NOMO-1 treated with DMSO at 0.1 percent for 48 hours (cell line): ENCODE data around the gene P2RY11.

ENCODE experiments used
- DNase-seq: peaks from one replicate; lab custom pipeline; 2025; ENCODE audit not compliant: unreplicated experiment; lab: John Stamatoyannopoulos, UW

Gene P2RY11

DNA sequence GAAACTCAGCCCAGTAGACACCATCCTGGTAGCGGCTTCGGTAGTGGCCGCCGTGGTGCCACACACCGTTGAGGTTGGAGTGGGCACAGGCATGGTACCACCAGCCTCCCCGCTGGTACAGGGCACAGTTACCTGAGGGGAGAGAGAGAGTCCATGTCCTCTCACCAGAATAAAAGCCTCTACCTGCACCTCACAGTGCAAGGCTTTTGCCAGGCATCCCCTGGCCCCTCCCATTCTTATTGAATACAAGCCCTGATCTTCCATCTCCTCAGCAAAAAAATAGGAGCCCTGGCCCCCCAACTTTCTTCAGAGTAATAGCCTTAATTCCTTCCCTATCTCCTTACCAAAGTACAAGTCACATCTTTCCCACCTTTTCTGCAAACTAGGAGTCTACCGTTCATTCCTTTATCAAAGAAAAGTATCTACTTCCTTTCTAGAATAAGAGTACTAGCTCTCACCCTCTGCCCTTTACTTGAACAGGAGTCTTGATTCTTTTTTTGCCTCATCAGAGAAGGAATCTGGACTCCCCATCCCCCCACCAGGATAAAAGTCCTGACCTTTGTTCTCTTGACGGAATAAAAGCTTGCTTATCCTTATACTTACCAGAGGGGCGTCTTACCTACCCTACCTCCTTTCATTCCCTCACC lies 18.7 kb upstream of the P2RY11 start:
- DNase-seq, result no peak

DNA sequence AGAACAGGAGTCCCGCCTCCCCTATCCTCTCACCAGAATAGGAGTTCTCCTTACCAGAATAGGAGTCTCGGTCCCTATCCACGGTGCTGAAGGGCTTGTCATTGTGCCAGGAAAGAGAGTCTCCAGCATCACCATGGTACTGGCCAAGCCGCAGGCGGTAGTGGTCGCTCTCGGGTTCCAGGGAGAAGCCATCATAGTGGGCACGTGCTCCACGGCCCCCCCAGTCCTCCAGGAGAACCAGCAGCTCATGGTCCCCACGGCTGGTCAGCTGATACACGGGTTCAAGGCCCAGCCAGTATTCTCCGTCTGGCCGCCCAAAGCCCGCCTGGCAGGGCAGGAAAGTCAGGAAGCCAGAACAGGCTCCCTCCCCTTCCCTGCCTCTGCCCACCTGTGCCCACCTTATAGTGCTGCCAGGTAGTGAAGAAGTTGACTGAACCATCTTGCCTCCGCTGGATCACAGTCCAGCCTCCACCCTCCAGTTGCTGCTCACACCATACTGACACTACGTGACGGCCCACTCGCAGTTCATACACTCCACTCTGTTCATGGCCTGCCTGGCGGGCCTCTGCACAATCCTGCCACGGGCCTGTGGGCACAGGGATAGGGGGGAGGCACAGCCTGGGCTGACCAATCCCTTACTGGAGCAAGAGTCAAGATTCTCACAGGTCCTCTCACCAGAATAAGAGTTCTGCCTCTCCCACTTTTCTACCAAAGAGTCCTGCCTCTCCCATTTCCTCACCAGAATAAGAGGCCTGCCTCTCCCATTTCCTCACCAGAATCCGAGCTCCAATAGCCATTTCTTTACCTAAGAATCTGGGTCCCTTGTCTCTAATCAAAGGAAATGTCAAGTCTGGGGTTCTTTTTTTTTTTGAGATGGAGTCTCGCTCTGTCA lies 18.0 kb upstream of the P2RY11 start:
- DNase-seq, result no peak

DNA sequence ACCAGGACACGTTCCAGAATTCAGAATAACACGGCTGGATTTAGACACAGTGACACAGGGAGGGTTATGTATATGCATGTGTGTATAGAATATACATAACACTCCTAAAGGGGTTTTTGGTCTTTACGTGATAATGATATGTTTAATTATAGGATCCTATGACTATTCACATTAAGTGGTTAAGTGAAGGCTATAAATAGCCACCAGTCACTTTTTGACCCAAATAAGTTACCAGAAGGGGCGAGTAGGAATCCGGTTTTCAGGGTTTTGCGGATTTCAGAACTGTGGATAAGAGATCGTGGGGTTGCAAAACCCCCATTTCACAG lies 15.9 kb upstream of the P2RY11 start:
- DNase-seq, result no peak

DNA sequence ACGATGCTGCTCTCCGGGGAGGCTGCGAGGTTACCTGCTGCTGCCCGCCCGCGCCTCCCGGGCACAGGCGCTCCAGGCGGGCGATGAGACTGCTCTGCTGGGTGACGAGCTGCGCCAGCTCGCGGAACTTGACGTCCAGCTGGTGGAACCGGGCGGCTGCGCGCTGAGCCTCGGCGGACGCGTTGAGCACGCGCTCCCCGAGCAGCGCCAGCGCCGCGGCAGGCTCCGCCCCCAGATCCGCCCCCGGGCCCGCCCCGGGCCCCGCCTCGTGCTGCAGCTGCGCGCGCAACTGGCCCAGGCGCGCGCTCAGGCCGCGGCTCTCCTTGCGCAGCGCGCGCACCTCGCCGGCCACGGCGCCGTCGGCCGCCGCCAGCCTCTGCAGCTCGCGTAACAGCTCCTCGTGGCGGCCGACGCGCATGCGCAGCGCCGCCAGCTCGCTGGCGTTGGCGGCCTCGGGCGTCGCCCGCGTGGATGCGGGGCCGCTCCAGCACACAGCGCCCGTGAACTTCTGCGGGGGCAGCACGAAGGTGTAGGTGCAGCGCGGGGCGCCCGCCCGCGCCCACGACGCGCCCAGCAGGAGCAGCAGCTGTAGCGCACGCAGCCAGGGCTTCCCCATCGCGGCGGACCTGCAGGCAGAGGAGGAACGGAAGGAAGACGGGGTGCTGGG lies 15.4 kb upstream of the P2RY11 start:
- peak; percentile 77 for DNase-seq

DNA sequence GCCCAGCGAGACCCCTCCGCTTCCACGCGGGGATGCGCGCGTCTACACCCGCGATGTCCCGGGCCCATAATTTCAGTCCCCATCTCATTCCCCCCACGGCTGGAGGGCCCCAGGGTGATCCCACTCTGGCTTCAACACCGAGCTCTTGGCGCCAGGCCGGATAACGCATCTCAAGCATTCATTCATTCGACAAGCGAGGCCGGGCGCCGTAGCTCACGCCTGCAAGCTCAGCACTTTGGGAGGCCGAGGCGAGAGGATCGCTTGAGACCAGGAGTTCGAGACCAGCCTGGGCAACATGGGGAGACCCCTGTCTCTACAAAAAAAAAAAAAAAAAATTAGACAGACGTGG lies 14.9 kb upstream of the P2RY11 start:
- no peak for DNase-seq

DNA sequence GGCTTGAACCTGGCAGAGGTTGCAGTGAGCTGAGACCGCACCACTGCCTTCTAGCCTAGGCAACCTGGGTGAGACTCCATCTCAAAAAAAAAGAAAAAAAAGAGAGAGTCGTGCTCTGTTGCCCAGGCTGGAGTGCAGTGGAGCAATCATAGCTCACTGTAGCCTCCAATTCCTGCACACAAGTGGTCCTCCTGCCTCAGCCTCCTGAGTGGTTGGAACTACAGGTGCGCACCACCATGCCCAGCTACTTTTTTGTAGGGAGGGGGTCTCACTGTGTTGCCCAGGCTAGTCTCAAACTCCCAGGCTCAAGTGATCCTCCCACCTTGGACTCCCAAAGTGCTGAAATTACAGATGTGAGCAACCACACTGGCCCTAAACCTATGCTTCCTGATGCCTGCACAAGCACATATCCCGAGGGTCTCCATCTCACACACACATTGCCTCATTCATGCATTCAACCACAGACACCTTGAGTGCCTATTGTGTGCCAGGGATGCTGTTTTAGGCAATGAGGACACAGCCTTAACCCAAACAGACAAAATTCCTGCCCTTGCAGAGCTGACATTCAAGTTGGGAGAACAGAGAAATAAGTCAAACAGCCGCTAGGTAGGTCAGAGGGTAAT lies 11.2 kb upstream of the P2RY11 start:
- DNase-seq, result no peak

DNA sequence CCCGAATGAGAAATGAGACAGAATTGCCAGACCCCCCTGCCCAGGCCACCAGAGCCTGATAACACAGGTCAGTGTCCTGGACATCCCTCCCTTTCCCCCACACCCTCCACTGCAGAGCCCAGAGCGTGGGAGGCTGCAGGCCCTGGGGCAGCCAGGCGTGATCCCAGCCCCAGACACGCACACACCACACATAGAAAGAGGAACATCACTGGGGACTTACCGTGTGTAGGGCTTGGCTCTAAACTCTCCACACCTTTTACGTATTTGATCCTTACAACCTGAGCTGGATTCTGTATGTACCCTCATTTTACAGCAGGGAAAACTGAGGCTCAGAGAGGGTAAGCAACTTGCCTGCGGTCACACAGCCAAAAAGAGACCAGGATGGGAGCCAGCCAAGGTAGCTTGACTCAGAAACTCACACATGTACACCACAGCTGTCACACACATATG lies 8.7 kb upstream of the P2RY11 start:
- DNase-seq, result peak; percentile 14

DNA sequence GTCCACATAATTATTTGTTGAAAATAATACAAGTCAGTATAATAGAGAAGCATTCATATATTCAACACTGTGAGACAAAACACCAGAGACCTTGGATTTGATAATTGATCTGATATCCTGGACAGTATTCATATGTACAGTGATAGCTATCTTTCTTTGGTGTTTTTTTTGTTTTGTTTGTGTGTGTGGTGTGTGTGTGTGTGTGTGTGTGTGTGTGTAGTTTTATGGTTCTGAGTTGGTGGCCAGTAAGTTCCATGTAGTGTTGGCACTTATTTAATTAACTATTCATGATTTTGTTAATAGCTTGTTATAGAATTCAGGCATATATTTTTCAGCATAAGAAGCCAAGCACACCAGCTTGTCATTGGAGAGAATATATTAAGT lies 7.4 kb upstream of the P2RY11 start:
- no peak for DNase-seq

DNA sequence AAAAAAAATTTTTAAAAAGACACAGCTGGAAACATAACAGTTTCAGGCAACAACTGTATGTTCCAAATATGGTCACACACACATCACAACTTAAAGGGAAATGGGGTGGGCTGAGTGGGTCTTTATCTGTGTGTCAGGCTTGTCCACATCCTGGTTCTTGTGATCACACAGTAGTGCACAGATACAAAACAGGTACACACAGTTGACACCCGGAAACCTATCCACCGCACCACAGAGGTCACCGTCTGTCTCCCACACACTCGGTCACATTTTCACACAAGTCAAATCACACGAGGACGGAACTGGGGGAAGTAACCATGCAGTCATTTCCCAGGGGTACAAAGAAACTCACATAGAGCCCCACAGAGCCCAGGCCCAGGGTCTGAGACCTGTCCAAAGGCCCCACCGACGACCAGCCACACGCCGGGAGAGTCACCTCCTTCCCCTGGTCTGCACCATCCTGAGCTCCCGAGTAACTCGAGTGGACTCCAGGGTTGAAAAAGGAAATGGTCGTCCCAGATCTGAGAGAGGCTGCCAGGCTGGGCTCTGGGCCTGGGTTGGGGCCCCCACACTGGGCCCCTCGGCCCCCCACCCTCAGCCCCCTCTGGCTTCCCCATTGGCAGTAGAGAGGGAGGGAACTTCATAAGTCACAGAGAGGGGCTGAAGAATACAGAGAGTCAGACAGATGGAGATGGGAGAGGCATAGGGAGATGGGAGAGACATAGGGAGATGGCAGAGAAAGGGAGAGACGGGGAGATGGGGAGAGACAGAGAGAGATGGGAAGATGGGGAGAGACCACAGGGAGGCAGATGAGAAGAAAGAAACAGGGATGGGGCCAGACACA lies 6.6 kb upstream of the P2RY11 start:
- DNase-seq, result no peak

DNA sequence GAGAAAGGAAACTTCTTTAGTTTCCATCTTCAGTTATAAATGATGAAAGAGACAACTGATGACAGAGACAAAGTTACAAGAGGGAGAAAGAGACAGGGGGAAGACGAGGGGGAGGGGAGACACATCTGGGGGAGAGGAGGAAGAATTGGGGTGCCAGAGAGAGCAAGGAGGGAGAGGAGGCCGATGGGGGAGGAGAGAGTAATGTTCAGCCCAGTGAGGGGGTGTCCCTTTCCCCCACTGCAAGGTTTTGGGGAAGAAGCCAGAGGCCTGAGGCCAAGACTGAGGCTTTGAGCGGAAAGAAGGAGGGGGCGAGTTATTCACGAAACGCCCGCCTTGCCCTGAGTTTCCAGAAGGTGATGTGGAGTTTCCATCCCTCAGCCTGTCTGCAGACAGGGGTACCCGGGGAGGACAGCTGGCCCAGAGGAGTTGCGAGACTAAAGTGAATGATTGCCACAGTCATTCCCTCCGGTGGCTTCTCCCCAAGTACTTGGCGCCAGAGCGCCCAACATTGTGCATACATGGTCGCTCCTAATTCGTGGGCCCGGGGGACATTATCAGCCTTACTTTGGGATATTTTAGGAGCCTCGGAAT lies 5.9 kb upstream of the P2RY11 start:
- no peak for DNase-seq

DNA sequence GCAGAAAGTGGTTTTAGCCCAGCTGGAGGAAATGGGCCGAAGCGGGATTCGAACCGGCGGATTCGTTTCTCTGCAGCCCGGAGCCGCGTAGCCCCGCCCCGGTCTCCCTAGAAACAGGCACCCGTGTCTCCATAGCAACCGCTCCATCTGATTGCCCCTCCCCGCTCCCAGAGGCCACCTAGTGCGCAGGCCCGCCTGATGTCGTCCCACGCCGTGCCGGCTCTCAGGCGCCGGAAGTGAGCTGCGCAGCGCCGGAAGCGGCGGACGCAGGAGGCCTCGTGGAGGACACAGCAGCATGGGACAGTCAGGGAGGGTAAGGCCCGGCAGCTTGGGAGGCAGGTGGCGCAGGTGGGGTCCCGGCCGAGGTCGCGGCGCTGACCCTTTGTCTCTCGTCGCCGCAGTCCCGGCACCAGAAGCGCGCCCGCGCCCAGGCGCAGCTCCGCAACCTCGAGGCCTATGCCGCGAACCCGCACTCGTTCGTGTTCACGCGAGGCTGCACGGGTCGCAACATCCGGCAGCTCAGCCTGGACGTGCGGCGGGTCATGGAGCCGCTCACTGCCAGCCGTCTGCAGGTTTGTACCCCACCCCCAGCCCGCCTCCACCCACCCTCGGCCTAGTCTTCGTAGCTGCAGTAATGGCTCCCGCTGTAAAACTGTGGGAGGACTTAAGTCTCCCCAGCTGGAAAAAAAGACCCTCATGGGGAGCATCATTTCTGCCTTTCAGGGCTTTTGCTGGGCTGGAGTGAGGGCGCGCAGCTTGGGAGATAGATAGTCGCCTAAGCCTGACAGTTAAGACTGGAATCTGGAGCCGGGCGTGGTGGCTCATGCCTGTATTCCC lies 5.2 kb upstream of the P2RY11 start, which contains the start of gene PPAN:
Gene PPAN (plus strand): TSS at position 263 of the 837 bp plus-strand sequence. CDS start 33 bp downstream, at position 296.
- DNase-seq, result peak; percentile 97

DNA sequence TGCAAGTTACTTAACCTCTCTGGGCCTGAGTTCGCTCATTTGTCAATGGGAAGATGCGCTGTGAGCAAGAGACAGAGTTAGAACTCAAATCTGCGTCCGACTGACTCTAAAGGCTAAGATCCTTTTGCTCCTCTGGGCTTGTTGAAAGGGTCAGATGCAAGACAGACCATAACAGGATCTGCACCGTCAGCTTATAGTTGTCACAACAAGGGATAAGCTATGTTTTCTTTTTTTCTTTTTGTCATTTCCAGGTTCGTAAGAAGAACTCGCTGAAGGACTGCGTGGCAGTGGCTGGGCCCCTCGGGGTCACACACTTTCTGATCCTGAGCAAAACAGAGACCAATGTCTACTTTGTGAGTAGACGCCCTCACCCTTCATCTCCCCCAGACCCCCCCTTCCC lies 4.2 kb upstream of the P2RY11 start:
- no peak for DNase-seq

DNA sequence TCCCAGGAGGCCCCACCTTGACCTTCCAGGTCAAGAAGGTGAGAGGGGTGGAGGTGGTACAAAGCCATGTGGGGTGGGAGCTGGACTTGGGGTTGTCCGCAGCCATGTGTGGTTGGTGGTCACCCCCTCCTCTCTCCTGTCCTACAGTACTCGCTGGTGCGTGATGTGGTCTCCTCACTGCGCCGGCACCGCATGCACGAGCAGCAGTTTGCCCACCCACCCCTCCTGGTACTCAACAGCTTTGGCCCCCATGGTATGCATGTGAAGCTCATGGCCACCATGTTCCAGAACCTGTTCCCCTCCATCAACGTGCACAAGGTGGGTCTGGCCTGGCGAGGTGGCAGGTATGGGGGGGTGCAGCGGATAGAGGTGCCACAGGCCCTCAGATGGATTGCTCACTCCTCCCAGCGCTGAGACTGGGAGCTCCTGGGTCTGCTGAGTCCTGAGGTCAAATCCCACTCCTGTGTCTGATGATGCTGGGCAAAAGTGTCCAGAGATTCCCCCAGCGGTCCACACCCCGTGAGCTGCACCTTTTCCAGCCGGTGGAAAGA lies 3.6 kb upstream of the P2RY11 start:
- DNase-seq, result no peak

DNA sequence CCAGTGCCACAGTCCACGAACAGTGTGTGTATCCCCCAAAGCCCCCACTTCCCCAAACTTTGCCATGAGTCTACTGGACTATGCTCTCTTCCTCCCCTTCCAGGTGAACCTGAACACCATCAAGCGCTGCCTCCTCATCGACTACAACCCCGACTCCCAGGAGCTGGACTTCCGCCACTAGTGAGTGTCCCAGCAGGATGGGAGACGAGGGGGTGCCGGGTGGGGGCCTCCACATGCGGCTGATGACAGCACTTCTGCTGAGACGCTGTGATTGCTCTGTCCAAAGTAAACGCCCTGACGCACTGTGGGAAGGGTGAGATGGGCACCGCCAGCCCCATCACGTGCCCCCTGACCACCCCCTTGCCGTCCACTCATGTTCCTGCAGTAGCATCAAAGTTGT lies 2.0 kb upstream of the P2RY11 start:
- no peak for DNase-seq

DNA sequence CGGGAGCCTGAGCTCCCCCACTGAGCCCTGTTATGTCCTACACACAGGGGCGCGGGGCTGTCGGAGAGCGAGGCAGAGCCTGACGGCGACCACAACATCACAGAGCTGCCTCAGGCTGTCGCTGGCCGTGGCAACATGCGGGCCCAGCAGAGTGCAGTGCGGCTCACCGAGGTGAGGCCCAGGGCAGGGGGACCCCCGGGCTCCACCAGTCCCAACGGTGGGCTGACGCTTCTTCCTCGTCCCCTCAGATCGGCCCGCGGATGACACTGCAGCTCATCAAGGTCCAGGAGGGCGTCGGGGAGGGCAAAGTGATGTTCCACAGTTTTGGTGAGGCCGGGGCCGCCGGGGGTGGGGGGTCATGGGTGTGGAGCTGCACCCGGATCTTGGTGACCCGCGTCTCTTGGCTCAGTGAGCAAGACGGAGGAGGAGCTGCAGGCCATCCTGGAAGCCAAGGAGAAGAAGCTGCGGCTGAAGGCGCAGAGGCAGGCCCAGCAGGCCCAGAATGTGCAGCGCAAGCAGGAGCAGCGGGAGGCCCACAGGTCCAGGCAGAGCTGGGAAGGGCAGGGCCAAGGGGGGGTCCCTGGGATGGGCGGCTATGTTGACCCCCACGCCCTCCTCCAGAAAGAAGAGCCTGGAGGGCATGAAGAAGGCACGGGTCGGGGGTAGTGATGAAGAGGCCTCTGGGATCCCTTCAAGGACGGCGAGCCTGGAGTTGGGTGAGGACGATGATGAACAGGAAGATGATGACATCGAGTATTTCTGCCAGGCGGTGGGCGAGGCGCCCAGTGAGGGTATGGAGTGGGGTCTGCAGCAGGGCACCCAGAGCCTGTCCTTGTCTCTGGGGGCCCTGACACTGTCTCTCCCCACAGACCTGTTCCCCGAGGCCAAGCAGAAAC lies 1.2 kb upstream of the P2RY11 start:
- no peak for DNase-seq

DNA sequence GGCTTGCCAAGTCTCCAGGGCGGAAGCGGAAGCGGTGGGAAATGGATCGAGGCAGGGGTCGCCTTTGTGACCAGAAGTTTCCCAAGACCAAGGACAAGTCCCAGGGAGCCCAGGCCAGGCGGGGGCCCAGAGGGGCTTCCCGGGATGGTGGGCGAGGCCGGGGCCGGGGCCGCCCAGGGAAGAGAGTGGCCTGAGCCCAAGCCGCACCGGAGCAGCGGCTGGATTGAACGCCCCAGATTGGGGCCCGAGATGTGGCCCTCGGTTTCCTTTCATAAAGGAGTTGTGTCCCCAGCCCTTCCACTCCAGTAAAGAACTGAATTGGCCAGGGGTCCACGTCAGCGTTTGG lies 548 bp upstream of the P2RY11 start:
- no peak for DNase-seq

DNA sequence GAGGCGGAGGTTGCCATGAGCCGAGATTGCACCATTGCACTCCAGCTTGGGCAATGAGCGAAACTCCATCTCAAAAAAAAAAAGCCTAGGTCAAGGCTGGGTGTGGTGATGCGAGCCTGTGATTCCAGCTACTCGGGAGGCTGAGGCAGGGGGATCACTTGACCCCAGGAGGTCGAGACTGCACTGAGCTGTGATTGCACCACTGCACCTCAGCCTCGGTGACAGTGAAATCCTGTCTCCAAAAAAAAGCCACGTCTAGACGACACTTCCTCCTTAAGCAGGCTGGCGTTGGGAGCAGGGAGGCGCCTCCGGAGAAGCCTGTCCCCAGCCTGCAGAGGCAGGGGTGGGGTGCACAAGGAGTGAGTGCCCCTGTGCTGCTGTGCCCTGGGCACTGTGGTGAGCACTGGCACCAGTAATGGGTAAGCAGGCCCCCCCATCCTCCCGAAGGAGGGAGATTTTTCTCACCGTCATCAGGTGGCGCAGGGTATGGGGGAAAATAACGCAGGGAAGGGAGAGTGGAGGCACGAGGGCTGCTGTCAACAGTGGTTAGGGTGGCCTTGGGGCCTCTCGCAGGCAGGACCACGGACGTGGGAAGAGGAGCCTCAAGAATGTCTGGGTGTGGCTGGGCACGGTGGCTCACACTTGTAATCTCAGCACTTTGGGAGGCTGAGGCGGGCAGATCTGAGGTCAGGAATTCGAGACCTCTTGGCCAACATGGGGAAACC lies 706 bp downstream of the P2RY11 start:
- DNase-seq, result peak; percentile 34
